ENCODE results near the gene EID2. TPM values are rescaled to one million over a fixed set of nuclear protein-coding genes. Genes with fewer than 3 reads are reported as not detected.

EID2 gene, protein sequence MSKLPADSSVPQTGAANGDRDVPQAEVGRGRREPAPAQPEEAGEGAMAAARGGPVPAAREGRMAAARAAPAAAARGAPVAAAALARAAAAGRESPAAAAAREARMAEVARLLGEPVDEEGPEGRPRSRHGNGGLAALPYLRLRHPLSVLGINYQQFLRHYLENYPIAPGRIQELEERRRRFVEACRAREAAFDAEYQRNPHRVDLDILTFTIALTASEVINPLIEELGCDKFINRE
- total RNA-seq = 10 to 100 TPM; 18.3 to 18.5 TPM

GRCh38 chr19:39539518-39540332 lies at the start of gene EID2:
Gene EID2 (minus strand): TSS chr19:39540161. CDS start chr19:39540079, 82 bp downstream.

GRCh38 chr19:39532233-39533002 lies 7.5 kb downstream of the EID2 start, which contains the start of gene EID2B:
Gene EID2B (minus strand): TSS chr19:39532852. CDS start chr19:39532802, 50 bp downstream.

GRCh38 chr19:39514840-39515550 lies 25.0 kb downstream of the EID2 start, which contains the start of gene SELENOV:
Gene SELENOV (plus strand): TSS chr19:39515139. CDS start chr19:39515213, 74 bp downstream.

GRCh38 chr19:39498798-39499642 lies 40.9 kb downstream of the EID2 start, which contains the start of gene DLL3:
Gene DLL3 (plus strand): TSS chr19:39498947. CDS start chr19:39498975, 28 bp downstream.

Other genes with a start within 250 kb of the EID2 start
- gene IFNL1, start 243.8 kb downstream of the EID2 start, total RNA-seq = not detected
- 1 to 10 TPM; 6.8 to 7.0 TPM for gene LRFN1, start 219.3 kb downstream of the EID2 start, total RNA-seq
- 100 to 1,000 TPM; 651 to 653 TPM for gene GMFG, start 204.1 kb downstream of the EID2 start, total RNA-seq
- gene SAMD4B, start 197.7 kb downstream of the EID2 start, total RNA-seq = 10 to 100 TPM; 42.0 to 45.7 TPM
- 10 to 100 TPM; 37.1 to 38.1 TPM for gene PAF1, start 149.1 kb downstream of the EID2 start, total RNA-seq
- gene MED29, start 148.8 kb downstream of the EID2 start, total RNA-seq = 10 to 100 TPM; 29.7 to 30.1 TPM
- gene ZFP36, start 133.3 kb downstream of the EID2 start, total RNA-seq = 100 to 1,000 TPM; 112 to 120 TPM
- 10 to 100 TPM; 69.1 to 72.5 TPM for gene PLEKHG2, start 127.5 kb downstream of the EID2 start, total RNA-seq
- 1,000 to 10,000 TPM; 3,249 to 3,348 TPM for gene RPS16, start 104.2 kb downstream of the EID2 start, total RNA-seq
- gene SUPT5H, start 94.6 kb downstream of the EID2 start, total RNA-seq = 100 to 1,000 TPM; 145 to 151 TPM
- gene TIMM50, start 59.3 kb downstream of the EID2 start, total RNA-seq = 10 to 100 TPM; 45.9 to 46.0 TPM
- gene DLL3, start 41.2 kb downstream of the EID2 start, total RNA-seq = under 1 TPM; 0.10 to 0.14 TPM
- not detected for gene SELENOV, start 25.0 kb downstream of the EID2 start, total RNA-seq
- gene EID2B, start 7.3 kb downstream of the EID2 start, total RNA-seq = 1 to 10 TPM; 4.2 to 4.7 TPM
- gene LGALS13, start 62.4 kb upstream of the EID2 start, total RNA-seq = not detected
- not detected for gene LGALS16, start 115.8 kb upstream of the EID2 start, total RNA-seq
- gene LGALS14, start 164.3 kb upstream of the EID2 start, total RNA-seq = under 1 TPM in 1 of 2 experiments, not detected in 1; 0.83 TPM
- gene CLC, start 197.9 kb upstream of the EID2 start, total RNA-seq = 1 to 10 TPM in 1 of 2 experiments, under 1 TPM in 1; 0.91 to 1.5 TPM
- not detected for gene LEUTX, start 238.7 kb upstream of the EID2 start, total RNA-seq

All from activated naive CD4-positive, alpha-beta T cell treated with anti-CD3 and anti-CD28 coated beads, Interleukin-2, amount 10 ng/mL, durations not matched to agents 5 hours and 36 hours (primary cell).